ENCODE results near the gene NOTO.
"Not testable (repeated sequence)": the region's sequence is repeated elsewhere in the genome, so short reads cannot be mapped to it uniquely, and the experiment has no call there.

Gene NOTO

DNA sequence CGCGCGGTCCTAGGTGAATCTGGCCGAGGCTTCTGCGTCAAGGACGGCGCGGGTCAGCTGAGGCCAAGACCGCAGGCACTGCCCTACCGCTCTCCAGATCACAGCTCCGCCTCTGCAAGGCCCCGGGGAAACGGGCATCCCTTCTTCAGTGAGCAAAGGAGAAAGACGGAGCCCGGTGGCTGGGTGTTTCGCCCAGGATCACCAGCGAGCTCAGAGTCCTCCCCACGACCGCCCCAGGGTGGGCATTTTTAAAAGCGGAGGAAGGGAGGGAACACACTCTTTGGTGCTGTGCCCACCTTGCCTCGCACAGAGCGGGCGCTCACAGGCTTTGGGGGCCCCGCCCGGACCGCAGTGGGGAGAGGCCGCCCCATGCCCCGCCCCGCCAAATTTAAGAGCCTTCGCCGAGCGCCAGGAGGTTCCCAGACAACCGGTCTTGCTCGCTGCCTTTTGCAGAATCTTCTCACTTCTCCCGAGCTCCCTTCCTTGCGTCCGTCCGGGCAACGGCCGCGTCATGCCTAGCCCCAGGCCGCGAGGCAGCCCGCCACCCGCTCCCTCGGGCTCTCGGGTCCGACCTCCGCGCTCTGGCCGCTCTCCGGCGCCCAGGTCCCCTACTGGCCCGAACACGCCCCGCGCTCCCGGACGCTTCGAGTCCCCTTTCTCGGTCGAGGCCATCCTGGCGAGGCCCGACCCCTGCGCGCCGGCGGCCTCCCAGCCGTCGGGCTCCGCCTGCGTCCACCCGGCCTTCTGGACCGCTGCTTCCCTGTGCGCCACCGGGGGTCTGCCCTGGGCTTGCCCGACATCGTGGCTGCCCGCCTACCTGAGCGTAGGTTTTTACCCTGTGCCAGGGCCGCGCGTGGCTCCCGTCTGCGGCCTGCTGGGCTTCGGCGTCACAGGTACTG is at the start of gene NOTO:
TSS of gene NOTO (plus strand) at position 419 of the 899 bp plus-strand sequence. CDS start at position 512, 93 bp downstream.
- ATAC-seq = no peak
- no peaks in the 10 kb centered on the region for H3K9me3 Mint-ChIP-seq
- H3K4me3 Mint-ChIP-seq = peak within 1 kb of the TSS; percentile 38
- H3K36me3 Mint-ChIP-seq = no peaks in the 10 kb centered on the region
- H3K27me3 Mint-ChIP-seq = peaks cover 81% of the 10 kb centered on the region
- H3K4me1 Mint-ChIP-seq = no peaks in the 10 kb centered on the region
- H3K27ac Mint-ChIP-seq = no peak within 1 kb of the TSS

- Mint-ChIP-seq H3K27me3 (peaks cover 46% of the 10 kb centered on the region), H3K4me1 (no peaks in the 10 kb centered on the region), H3K36me3 (no peaks in the 10 kb centered on the region), H3K9me3 (no peaks in the 10 kb centered on the region), H3K27ac (no peak overlapping the region), H3K4me3 (no peak overlapping the region)
- ATAC-seq = no peak
These were observed 45.7 kb upstream of the NOTO start for GRCh38 chr2:73156539-73157124.

GRCh38 chr2:73162856-73163391 is 39.5 kb upstream of the NOTO start:
- Mint-ChIP-seq H3K9me3 (no peaks in the 10 kb centered on the region), H3K4me1 (no peaks in the 10 kb centered on the region), H3K27me3 (peaks cover 25% of the 10 kb centered on the region), H3K36me3 (no peaks in the 10 kb centered on the region), H3K4me3 (no peak overlapping the region), H3K27ac (no peak overlapping the region)
- no peak for ATAC-seq

- Mint-ChIP-seq H3K4me3 (no peak overlapping the region), H3K27ac (no peak overlapping the region)
- ATAC-seq = peak; percentile 78
These were observed 38.6 kb upstream of the NOTO start for GRCh38 chr2:73163483-73164367.

DNA sequence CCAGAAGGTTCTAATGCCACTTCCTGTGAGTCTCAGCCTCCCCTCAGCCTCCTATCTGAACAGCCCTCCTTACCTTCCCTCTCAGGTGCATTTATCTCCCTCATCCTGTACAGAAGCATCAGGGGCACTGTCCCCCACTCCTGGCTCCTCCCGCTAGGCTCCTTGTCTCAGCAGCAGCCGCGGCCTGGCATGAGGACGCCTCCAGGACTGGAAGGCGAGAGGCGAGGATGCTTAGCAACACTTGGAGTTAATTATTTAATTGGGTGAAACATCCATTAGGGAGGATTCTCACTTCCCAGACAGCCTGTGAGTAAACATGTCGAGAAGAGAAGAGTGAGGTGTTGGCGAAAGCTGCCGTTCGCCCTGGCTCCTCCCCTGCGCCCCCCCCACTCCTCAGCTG is 36.4 kb upstream of the NOTO start:
- ATAC-seq, H3K27ac Mint-ChIP-seq, H3K4me1 Mint-ChIP-seq, H3K9me3 Mint-ChIP-seq, H3K4me3 Mint-ChIP-seq, H3K36me3 Mint-ChIP-seq: not testable (repeated sequence)
- H3K27me3 Mint-ChIP-seq = peaks cover 19% of the 10 kb centered on the region

More at GRCh38 chr2:73163483-73164367, 38.6 kb upstream of the NOTO start:
- no peaks in the 10 kb centered on the region for H3K9me3 Mint-ChIP-seq
- H3K27me3 Mint-ChIP-seq = peaks cover 25% of the 10 kb centered on the region
- no peaks in the 10 kb centered on the region for H3K4me1 Mint-ChIP-seq
- H3K36me3 Mint-ChIP-seq = no peaks in the 10 kb centered on the region

DNA sequence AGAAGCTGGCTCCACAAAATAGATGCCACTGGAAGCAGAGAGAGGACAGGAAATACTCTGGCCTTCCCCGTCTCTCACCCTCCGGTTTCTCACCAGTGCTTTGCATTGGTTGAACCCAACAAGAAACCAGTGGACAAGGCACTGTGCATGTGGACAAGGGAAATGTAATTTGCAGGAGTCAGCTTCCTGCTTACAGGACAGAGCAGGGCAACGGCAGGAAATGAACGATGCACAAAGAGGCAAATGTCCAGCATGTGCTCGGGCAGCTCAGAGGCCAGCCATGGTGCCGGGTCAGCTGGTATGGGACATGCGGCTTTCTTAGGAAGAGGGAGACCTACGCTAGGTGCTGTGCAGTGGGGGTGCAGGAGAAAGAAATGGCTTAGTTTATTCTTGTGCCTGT is 35.6 kb upstream of the NOTO start:
- not testable (repeated sequence) for H3K4me3 Mint-ChIP-seq, ATAC-seq, H3K4me1 Mint-ChIP-seq, H3K27ac Mint-ChIP-seq, H3K9me3 Mint-ChIP-seq, H3K36me3 Mint-ChIP-seq
- H3K27me3 Mint-ChIP-seq = peaks cover 20% of the 10 kb centered on the region

DNA sequence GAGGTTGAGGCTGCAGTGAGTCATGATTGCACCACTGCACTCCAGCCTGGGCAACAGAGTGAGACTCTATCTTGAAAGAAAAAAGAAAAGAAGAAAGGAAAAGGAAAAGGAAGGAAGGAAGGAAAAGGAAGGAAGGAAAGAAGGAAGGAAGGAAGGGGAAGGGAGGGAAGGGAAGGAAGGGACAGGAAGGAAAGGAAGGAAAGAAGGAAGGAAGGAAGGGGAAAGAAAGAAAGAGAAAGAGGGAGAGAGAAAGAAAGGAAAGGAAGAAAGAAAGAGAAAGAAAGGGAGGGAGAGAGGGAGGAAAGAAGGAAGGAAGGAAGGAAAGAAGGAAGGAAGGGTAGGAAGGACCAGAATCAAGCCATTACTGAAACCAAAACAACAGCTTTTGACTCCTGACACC is 34.0 kb upstream of the NOTO start:
- H3K9me3 Mint-ChIP-seq, ATAC-seq, H3K27ac Mint-ChIP-seq, H3K4me1 Mint-ChIP-seq, H3K4me3 Mint-ChIP-seq, H3K36me3 Mint-ChIP-seq: not testable (repeated sequence)
- peaks cover 25% of the 10 kb centered on the region for H3K27me3 Mint-ChIP-seq

DNA sequence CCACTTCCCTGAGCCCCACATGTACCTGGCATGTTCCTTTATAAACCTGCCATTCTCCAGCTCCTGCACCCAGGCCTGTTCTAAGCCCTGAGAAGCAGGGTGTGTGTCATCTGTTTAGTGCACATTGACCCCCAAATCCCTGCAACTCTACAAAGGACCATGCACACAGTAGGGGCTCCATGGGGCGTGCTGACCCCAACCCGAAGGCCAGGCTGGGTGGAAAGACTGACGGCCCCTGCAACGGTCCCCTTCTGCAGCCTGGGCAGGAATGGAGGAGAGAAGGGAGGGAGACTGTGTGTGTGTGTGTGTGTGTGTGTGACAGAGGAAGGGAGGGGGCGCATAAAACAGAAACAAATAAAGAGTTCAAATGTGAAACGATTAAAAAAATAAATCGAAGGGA is 32.0 kb upstream of the NOTO start:
- H3K27ac Mint-ChIP-seq, H3K9me3 Mint-ChIP-seq, ATAC-seq, H3K4me3 Mint-ChIP-seq, H3K4me1 Mint-ChIP-seq, H3K36me3 Mint-ChIP-seq: not testable (repeated sequence)
- peaks cover 36% of the 10 kb centered on the region for H3K27me3 Mint-ChIP-seq

DNA sequence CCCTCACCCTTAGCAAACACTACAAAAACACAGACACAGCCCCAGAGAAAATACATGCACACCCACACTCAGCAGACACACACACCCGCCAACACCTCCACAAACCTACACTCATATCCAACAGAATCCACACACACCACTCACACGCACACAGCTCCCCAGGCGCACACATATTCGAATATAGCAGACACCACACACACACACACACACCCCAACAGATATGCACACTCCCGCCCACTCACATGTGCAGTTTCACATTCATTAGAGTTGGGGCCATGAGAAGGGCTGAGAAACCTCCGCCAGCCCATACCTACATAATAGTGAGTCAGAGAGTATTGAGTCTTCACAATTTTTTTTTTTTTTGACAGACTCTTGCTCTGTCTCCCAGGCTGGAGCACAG is 29.4 kb upstream of the NOTO start:
- Mint-ChIP-seq H3K4me3 (no peak overlapping the region), H3K4me1 (peaks cover 28% of the 10 kb centered on the region), H3K27ac (no peak overlapping the region), H3K36me3 (no peaks in the 10 kb centered on the region), H3K9me3 (no peaks in the 10 kb centered on the region), H3K27me3 (peaks cover 53% of the 10 kb centered on the region)
- ATAC-seq = peak; percentile 47

GRCh38 chr2:73173781-73174180 is 28.6 kb upstream of the NOTO start:
- Mint-ChIP-seq H3K36me3 (no peaks in the 10 kb centered on the region), H3K4me1 (peaks cover 28% of the 10 kb centered on the region), H3K27ac (no peak overlapping the region), H3K9me3 (no peaks in the 10 kb centered on the region), H3K4me3 (no peak overlapping the region), H3K27me3 (peaks cover 51% of the 10 kb centered on the region)
- ATAC-seq = no peak

DNA sequence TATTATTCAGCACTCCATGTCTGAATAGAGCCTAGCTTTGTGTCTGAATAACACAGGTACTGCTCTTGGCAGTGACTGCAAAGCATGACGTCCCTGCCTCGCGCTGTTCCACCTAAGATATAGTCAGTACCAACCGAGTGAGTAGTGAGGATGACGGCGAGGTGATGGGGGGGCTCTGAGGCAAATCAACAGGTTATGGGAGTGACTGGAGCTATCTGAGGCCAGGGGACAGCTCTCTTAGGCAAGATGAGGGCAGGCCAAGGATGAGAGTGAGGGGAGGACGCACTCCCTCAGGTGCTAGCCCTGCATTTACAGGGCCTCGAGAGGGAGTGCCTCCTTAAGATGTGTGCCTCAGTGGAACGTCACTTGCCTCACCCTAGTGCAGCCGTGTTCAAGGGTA is 28.1 kb upstream of the NOTO start:
- no peaks in the 10 kb centered on the region for H3K36me3 Mint-ChIP-seq
- no peaks in the 10 kb centered on the region for H3K9me3 Mint-ChIP-seq
- peaks cover 28% of the 10 kb centered on the region for H3K4me1 Mint-ChIP-seq
- peaks cover 53% of the 10 kb centered on the region for H3K27me3 Mint-ChIP-seq
- no peak overlapping the region for H3K27ac Mint-ChIP-seq
- no peak for ATAC-seq
- no peak overlapping the region for H3K4me3 Mint-ChIP-seq

GRCh38 chr2:73174941-73175662 is 27.3 kb upstream of the NOTO start:
- Mint-ChIP-seq H3K27me3 (peaks cover 62% of the 10 kb centered on the region), H3K4me1 (peaks cover 28% of the 10 kb centered on the region)
- no peak for ATAC-seq

DNA sequence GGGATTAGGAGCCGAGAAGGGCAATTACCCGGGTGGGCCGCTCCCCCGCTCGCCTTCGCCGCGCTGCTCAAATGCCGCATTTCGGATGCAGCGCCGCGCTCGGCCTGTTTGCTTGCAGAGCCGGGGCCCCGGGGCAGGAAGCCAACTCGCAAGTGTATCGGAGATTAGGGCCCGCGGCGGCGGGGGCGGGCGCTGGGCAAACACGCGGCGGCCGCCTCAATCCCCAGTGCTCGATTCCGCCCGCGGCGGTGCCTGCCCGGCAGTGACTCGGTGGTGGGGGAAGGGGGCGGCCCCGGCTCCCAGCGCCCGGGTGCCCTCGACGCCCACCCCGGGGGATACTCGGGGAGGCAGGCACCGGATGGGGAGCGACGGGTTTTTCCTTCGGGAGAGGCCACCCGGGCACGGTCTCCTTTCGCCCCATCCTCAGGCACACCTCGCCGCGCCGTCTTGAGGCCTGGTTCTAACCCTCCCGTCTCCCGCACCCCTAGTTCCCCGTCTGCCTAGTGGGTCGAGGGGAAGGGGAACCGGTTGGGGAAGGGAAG is 26.6 kb upstream of the NOTO start:
- Mint-ChIP-seq H3K27me3 (peaks cover 65% of the 10 kb centered on the region), H3K9me3 (no peaks in the 10 kb centered on the region), H3K27ac (peak overlapping the region; percentile 40), H3K4me1 (peaks cover 28% of the 10 kb centered on the region), H3K36me3 (no peaks in the 10 kb centered on the region), H3K4me3 (peak overlapping the region; percentile 64)
- ATAC-seq = peak; percentile 66

More at GRCh38 chr2:73174941-73175662, 27.3 kb upstream of the NOTO start:
- Mint-ChIP-seq H3K9me3 (no peaks in the 10 kb centered on the region), H3K4me3 (peak overlapping the region; percentile 64), H3K36me3 (no peaks in the 10 kb centered on the region), H3K27ac (peak overlapping the region; percentile 40)

GRCh38 chr2:73176205-73176880 is 26.0 kb upstream of the NOTO start:
- peak overlapping the region; percentile 90 for H3K4me3 Mint-ChIP-seq
- ATAC-seq = peak; percentile 1
- H3K9me3 Mint-ChIP-seq = no peaks in the 10 kb centered on the region
- H3K4me1 Mint-ChIP-seq = peaks cover 28% of the 10 kb centered on the region
- H3K27me3 Mint-ChIP-seq = peaks cover 65% of the 10 kb centered on the region
- H3K27ac Mint-ChIP-seq = peak overlapping the region; percentile 48
- H3K36me3 Mint-ChIP-seq = no peaks in the 10 kb centered on the region

Measured in stimulated activated memory B cell treated with anti-CD40 and anti-IgM and Interleukin-4, amounts not matched to agents 10 μg/mL and 1 μg/mL and 100 μg/mL, for 72 hours (primary cell).